ENCODE data around the gene LPCAT1. TPM values are rescaled to one million over a fixed set of nuclear protein-coding genes. Genes with fewer than 3 reads are reported as not detected.

The LPCAT1 gene
- total RNA-seq, 1 experiment from 2014 or later = 59.8 TPM

DNA sequence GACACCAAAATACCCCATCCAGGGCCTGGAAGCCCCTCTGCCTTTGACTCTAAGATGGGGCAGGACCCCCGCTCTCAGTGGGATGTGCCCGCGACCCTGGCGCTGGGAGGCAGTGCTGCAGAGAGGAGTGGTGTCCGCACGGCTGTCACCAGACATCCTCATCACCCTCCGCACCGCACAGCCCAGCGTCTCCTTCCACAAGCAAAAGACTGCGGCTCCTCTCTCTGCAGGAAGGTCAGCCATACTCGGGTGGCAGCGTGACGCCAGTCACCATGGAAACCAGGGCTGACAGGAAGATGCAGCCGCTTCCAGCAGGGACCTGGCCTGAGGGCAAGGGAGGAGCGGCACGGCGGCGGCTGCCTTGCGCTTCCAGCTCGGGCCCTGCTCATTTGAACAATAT, 61.4 kb downstream of the LPCAT1 start:
- in situ Hi-C loops (cut with HindIII; ENCODE audit: low pct_unique_long_range_greater_than_20kb, low sequenced_read_pairs) (no loop called here), intact Hi-C loops (cut with micrococcal nuclease; ENCODE audit: unreplicated experiment) (no loop called here)
- TF ChIP-seq SIN3A (IDR thresholded peaks at IDR 0.05; ENCODE audit: borderline replicate concordance, insufficient read depth, low read depth, low read length) (no peak), POLR2AphosphoS5 (IDR thresholded peaks at IDR 0.05; ENCODE audit: low read depth, low read length) (no peak)
- TF ChIP-seq, protein P1, sequence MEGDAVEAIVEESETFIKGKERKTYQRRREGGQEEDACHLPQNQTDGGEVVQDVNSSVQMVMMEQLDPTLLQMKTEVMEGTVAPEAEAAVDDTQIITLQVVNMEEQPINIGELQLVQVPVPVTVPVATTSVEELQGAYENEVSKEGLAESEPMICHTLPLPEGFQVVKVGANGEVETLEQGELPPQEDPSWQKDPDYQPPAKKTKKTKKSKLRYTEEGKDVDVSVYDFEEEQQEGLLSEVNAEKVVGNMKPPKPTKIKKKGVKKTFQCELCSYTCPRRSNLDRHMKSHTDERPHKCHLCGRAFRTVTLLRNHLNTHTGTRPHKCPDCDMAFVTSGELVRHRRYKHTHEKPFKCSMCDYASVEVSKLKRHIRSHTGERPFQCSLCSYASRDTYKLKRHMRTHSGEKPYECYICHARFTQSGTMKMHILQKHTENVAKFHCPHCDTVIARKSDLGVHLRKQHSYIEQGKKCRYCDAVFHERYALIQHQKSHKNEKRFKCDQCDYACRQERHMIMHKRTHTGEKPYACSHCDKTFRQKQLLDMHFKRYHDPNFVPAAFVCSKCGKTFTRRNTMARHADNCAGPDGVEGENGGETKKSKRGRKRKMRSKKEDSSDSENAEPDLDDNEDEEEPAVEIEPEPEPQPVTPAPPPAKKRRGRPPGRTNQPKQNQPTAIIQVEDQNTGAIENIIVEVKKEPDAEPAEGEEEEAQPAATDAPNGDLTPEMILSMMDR (IDR thresholded peaks at IDR 0.05) = no peak
- TF ChIP-seq, protein P2, sequence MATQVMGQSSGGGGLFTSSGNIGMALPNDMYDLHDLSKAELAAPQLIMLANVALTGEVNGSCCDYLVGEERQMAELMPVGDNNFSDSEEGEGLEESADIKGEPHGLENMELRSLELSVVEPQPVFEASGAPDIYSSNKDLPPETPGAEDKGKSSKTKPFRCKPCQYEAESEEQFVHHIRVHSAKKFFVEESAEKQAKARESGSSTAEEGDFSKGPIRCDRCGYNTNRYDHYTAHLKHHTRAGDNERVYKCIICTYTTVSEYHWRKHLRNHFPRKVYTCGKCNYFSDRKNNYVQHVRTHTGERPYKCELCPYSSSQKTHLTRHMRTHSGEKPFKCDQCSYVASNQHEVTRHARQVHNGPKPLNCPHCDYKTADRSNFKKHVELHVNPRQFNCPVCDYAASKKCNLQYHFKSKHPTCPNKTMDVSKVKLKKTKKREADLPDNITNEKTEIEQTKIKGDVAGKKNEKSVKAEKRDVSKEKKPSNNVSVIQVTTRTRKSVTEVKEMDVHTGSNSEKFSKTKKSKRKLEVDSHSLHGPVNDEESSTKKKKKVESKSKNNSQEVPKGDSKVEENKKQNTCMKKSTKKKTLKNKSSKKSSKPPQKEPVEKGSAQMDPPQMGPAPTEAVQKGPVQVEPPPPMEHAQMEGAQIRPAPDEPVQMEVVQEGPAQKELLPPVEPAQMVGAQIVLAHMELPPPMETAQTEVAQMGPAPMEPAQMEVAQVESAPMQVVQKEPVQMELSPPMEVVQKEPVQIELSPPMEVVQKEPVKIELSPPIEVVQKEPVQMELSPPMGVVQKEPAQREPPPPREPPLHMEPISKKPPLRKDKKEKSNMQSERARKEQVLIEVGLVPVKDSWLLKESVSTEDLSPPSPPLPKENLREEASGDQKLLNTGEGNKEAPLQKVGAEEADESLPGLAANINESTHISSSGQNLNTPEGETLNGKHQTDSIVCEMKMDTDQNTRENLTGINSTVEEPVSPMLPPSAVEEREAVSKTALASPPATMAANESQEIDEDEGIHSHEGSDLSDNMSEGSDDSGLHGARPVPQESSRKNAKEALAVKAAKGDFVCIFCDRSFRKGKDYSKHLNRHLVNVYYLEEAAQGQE (IDR thresholded peaks at IDR 0.05; ENCODE audit: insufficient read depth in 1 of 2, low read depth in 2 of 2, low read length in 1 of 2) = no peak
- POLR2A ChIA-PET = no interaction called here
- CTCF ChIA-PET = no interaction called here
- H3K4me1 ChIP-seq (ENCODE audit: control insufficient read depth, insufficient read depth, low read length) = no peaks in the 10 kb centered on the region
- H3K4me3 ChIP-seq (ENCODE audit: low read depth in 2 of 2, low read length in 2 of 2) = no peak overlapping the region
- ATAC-seq (no peak), DNase-seq (ENCODE audit: low read depth, low spot score) (no peak)
- H3K27me3 ChIP-seq (ENCODE audit: control insufficient read depth, insufficient read depth, low read length) = no peaks in the 10 kb centered on the region
- H3K36me3 ChIP-seq (ENCODE audit: control insufficient read depth, insufficient read depth, low read length) = peaks cover 2% of the 10 kb centered on the region; the same call in 1 of the 2 replicates
- no peak overlapping the region for H3K27ac ChIP-seq (ENCODE audit: low read length)
- BruUV-seq (replicated peaks) = no TSS peak
- peaks cover 6% of the 10 kb centered on the region for H3K9me3 ChIP-seq (ENCODE audit: control insufficient read depth, insufficient read depth, low read depth, low read length)

DNA sequence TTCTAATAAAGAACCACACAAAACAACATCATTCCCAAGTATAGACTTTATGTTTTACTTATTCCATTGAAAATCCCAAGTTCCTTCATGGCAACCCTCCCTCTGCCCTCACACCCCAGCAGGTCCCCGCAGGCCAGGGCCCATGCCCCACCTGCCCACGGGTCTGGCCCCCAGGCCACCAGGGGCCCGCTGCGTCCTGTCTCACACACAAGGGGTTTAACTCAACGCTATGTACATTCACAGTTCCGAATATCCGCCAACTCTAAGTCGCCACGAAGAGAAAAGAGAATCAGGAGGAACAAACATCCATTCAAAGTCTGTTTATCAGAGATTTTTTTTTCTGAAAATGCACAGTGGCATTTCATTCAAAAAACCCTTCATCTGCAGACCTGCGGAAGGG, 62.4 kb downstream of the LPCAT1 start:
- Histone ChIP-seq H3K27me3 (ENCODE audit: control insufficient read depth, insufficient read depth, low read length) (no peaks in the 10 kb centered on the region), H3K27ac (ENCODE audit: low read length) (no peak overlapping the region), H3K4me1 (ENCODE audit: control insufficient read depth, insufficient read depth, low read length) (no peaks in the 10 kb centered on the region), H3K9me3 (ENCODE audit: control insufficient read depth, insufficient read depth, low read depth, low read length) (peaks cover 16% of the 10 kb centered on the region), H3K4me3 (ENCODE audit: low read depth in 2 of 2, low read length in 2 of 2) (no peak overlapping the region), H3K36me3 (ENCODE audit: control insufficient read depth, insufficient read depth, low read length) (peaks cover 2% of the 10 kb centered on the region; the same call in 1 of the 2 replicates)
- ChIA-PET CTCF (no interaction called here), POLR2A (no interaction called here)
- ATAC-seq (no peak), DNase-seq (ENCODE audit: low read depth, low spot score) (no peak)
- BruUV-seq (replicated peaks) = no TSS peak
- in situ Hi-C loops (cut with HindIII; ENCODE audit: low pct_unique_long_range_greater_than_20kb, low sequenced_read_pairs) = no loop called here
- intact Hi-C loops (cut with micrococcal nuclease; ENCODE audit: unreplicated experiment) = no loop called here
- TF ChIP-seq, protein P1 (IDR thresholded peaks at IDR 0.05) = no peak
- TF ChIP-seq, protein P2 (IDR thresholded peaks at IDR 0.05; ENCODE audit: insufficient read depth in 1 of 2, low read depth in 2 of 2, low read length in 1 of 2) = no peak
- TF ChIP-seq SIN3A (IDR thresholded peaks at IDR 0.05; ENCODE audit: borderline replicate concordance, insufficient read depth, low read depth, low read length) (no peak), TCF7L2 (IDR thresholded peaks at IDR 0.05; ENCODE audit: low read depth, low read length) (no peak), POLR2AphosphoS5 (IDR thresholded peaks at IDR 0.05; ENCODE audit: low read depth, low read length) (no peak)

Data from Panc1 (cell line).